Coronary artery (tissue), 2 donors: ENCODE results near the gene AP1G2.

Experiments used
- DNase-seq: peaks from one replicate; pipeline ENCODE4 v3.0.0-alpha.2; 2017; ENCODE audit warnings: low spot score
- H3K27ac ChIP-seq, 2 donors: fragments of 200-600 bp; sonication (generic); one replicate each; pipeline ENCODE4 v1.5.1; 2016 to 2019
- H3K4me3 ChIP-seq: fragments of 200-600 bp; sonication (generic); 2 replicates; pipeline ENCODE4 v1.5.1; 2016; ENCODE audit warnings: mild to moderate bottlenecking, moderate library complexity
- CTCF ChIP-seq: fragments of 200-600 bp; sonication (generic); IDR thresholded peaks from one replicate; pipeline ENCODE4 v1.5.1; 2019; ENCODE audit warnings: antibody characterized with exemption

The AP1G2 gene

DNA sequence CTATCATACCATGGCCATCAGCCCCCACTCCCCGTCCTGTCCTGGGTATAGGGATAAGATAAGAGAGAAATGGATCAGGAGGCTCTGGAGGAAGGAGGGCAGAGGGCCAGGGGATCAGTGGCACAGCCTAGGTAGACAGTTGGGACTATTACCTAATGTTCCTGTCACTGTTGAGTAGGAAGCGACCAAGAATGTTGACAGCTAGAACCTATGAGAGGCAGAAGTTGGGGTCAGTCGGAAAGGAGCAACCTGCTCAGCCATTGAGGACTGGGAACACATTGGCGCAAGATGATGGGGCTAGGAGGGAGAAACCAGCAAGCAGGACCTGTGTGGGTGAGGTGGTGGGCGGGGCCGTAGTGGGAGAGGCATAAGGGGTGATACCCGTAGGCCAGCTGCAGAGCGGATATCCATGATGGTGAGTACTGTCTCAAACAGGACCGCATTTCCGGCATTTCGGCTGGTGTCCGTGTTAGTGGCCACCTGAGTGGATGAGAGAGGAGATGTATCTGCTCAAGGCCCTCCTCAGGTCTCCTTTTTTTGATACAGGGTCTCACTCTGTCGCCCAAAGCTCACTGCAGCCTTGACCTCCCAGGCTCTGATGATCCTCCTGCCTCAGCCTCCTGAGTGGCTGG, 3.3 kb downstream of the AP1G2 start:
- H3K4me3 ChIP-seq = no peak overlapping the region
- no peak for DNase-seq
- no peak for TF ChIP-seq CTCF
- no peak overlapping the region for H3K27ac ChIP-seq

DNA sequence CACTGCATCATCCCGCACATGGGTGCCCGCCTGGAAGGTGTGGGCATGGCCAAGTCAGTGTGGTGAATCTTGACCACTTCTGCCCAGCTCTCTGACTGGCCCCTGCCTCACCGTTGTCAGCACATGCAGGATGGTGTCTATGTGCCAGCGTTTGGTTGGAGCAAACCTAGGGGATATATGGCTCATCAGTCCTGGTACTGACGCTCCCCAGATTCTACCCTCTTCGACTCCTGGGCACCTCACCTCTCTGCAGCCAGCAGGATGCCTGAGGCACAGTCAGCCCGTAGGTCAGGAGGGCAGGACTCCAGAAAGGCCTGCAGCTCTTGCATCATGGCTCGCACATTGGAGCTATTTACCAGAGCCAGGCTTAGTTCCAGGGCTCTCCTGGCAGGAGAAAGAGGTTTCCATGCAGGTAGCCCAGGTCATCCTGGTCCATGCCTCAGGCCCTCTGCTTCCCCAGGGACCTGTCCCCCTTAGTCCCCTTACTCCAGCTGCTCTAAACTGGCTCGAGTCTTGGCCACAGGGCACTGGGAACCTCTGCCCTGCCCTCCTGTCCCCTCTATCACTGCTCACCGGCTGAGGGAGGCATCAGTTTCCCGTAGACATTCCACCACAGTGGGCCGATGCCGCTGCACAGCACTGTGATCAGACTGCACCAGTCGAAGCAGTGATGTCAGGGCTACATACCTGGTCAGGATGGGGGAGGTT, 4.0 kb downstream of the AP1G2 start:
- TF ChIP-seq CTCF = no peak
- H3K27ac ChIP-seq = no peak overlapping the region
- H3K4me3 ChIP-seq = no peak overlapping the region
- no peak for DNase-seq

GRCh38 chr14:23562822-23563472, 4.6 kb downstream of the AP1G2 start:
- DNase-seq = no peak
- Histone ChIP-seq H3K27ac (no peak overlapping the region), H3K4me3 (no peak overlapping the region)
- peak; percentile 93 for TF ChIP-seq CTCF

DNA sequence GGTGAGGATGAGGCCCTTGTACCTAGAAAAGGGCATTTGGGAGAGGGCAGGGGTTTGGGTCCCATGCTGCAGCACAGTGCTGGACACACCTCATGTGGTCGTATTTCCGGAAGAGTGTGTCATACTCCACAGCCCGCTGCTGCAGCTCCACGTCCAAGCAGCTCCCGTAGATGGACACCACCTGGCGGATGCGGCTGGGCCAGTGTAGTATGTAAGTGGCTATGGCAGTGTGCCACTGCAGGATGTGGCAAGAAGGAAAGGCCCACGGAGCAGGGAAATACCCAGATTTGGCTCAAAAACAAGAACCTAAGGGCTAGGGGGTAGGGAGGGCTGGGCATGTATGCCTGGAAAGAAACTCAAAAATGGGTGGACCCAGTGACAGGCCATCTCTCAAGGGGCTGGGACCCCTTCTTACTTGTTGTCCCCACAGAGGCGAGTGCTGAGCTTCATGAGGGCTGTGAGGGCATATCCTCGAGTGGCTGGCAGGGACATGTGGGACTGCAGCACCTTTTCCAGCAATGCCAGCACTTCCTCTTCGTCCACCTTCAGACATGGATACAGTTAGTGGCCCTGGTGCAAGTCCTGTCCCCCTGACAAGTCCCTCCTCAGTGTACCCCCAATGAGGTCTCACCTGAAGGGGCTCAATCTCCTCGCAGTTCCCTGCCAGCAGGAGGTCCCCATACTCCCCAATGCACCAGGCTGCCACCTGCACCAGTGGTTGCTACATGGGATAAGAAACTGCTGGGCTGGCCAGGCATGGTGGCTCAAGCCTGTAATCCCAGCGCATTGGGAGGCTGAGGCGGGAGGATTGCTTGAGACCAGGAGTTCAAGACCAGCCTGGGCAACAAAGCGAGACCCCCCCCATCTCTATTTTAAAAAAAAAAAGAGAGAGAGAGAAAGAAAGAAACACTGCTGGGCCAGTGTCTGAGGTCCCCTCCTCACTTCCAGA, 5.4 kb downstream of the AP1G2 start:
- Histone ChIP-seq H3K4me3 (no peak overlapping the region), H3K27ac (no peak overlapping the region)
- DNase-seq = no peak
- TF ChIP-seq CTCF = no peak

- Histone ChIP-seq H3K4me3 (no peak overlapping the region), H3K27ac (no peak overlapping the region)
- TF ChIP-seq CTCF = no peak
- DNase-seq = no peak
Observed at GRCh38 chr14:23561259-23561658, 6.3 kb downstream of the AP1G2 start.

DNA sequence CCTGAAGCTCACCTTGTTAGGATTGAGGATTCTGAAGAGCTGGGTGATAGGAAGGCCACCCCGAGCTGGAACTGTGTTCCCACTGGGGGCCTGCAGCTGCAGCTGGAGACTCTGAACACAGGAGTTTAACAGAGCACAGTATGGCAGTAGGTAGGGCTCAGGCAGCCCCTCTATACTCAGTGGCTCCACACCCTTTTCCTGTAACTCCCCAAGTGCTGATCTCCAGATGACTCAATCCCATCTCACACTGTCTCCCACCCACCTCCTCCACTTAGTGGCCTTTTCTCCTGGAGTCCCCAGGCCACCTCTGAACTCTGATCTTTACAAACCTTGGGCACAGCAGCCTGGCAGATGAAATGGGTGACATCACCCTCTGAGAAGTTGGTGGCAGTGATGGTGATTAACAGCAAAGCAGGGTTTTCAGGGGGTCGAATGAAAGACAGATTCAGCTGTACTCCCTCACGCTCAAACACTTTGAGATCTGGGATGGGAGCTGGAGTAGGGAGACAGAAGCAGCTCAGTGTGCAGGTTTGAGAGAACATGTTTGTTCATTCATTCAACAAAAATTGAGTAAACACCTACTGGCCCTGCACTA, 7.6 kb downstream of the AP1G2 start:
- no peak for TF ChIP-seq CTCF
- no peak for DNase-seq
- Histone ChIP-seq H3K27ac (no peak overlapping the region), H3K4me3 (no peak overlapping the region)
